ENCODE data around the gene CBY2. TPM values are rescaled to one million over a fixed set of nuclear protein-coding genes. Genes with fewer than 3 reads are reported as not detected.

Gene CBY2
- total and polyA plus RNA-seq, 2 of the 4 experiments (the other 2 are of a cell fraction), result not detected

GRCh38 chr13:45750566-45750965 is 48.4 kb downstream of the CBY2 start:
- Histone ChIP-seq H3K23ac (ENCODE audit: low read depth, low read length) (no peak overlapping the region), H4K20me1 (ENCODE audit: insufficient read depth, low read length) (no peaks in the 10 kb centered on the region), H2BK5ac (ENCODE audit: low read depth, low read length, poor library complexity, severe bottlenecking) (no peak overlapping the region), H4K91ac (ENCODE audit: insufficient read depth, low read depth, low read length) (no peak overlapping the region), H3K9me1 (ENCODE audit: insufficient read depth, low read length) (no peaks in the 10 kb centered on the region), H3K4me3 (ENCODE audit: insufficient read depth, low read depth, low read length) (no peak overlapping the region), H3K56ac (ENCODE audit: extremely low read depth, insufficient read depth, low read length) (no peak overlapping the region), H2AK5ac (ENCODE audit: low read depth, low read length) (no peak overlapping the region), H3K4me2 (ENCODE audit: low read depth, low read length) (no peak overlapping the region), H2AK9ac (replicated peaks; ENCODE audit: low read depth, low read length, poor library complexity) (no peak overlapping the region), H3K79me1 (ENCODE audit: low read depth in 1 of 2, low read length in 2 of 2) (no peaks in the 10 kb centered on the region), H3K9ac (ENCODE audit: low read depth, low read length) (no peak overlapping the region), H2BK120ac (ENCODE audit: low read depth, low read length) (no peak overlapping the region), H3K4ac (ENCODE audit: low read depth, low read length) (no peak overlapping the region), H3K4me1 (ENCODE audit: control insufficient read depth, insufficient read depth, low read length) (no peaks in the 10 kb centered on the region), H3K27me3 (ENCODE audit: control insufficient read depth, insufficient read depth, low read length) (peaks cover 8% of the 10 kb centered on the region), H2BK15ac (ENCODE audit: low read depth, low read length) (no peak overlapping the region), H2AFZ (replicated peaks; ENCODE audit: low read length, poor library complexity) (no peak overlapping the region), H3K9me3 (ENCODE audit: control insufficient read depth, insufficient read depth, low read length) (no peaks in the 10 kb centered on the region), H3K14ac (replicated peaks; ENCODE audit: low read depth, low read length) (no peak overlapping the region), H3K18ac (ENCODE audit: low read depth, low read length) (no peak overlapping the region), H4K8ac (ENCODE audit: low read depth in 2 of 2, low read length in 2 of 2) (no peak overlapping the region), H3K27ac (ENCODE audit: insufficient read depth, low read length) (no peak overlapping the region), H3K36me3 (ENCODE audit: control insufficient read depth, insufficient read depth, low read length) (no peaks in the 10 kb centered on the region), H2BK20ac (ENCODE audit: low read depth, low read length) (no peak overlapping the region), H4K5ac (ENCODE audit: low read depth, low read length) (no peak overlapping the region)
- CTCF ChIA-PET, result interaction anchor here (0.6 kb wide), 1 partner anchor 128 kb away, joined by 3 read pairs; no protein-coding TSS in a partner anchor
- ATAC-seq (ENCODE audit: low read depth), result no peak
- intact Hi-C loops (cut with micrococcal nuclease), result no loop called here
- BruUV-seq (replicated peaks), result no TSS peak
- no peak for DNase-seq
- no peak for TF ChIP-seq RFX5 (IDR thresholded peaks at IDR 0.05; ENCODE audit: low read depth, low read length)
- TF ChIP-seq RCOR1 (IDR thresholded peaks at IDR 0.05; ENCODE audit: insufficient replicate concordance, low read length), result no peak
- TF ChIP-seq FOS (IDR thresholded peaks at IDR 0.05; ENCODE audit: low read depth, low read length), result no peak
- no peak for TF ChIP-seq CTCF (conservative IDR thresholded peaks at IDR 0.05; ENCODE audit: low read depth, low read length)
- no peak for TF ChIP-seq SMC3 (IDR thresholded peaks at IDR 0.05; ENCODE audit: low read depth, low read length)
- TF ChIP-seq POLR2A (IDR thresholded peaks at IDR 0.05; ENCODE audit: low read depth, low read length), result no peak
- no peak for TF ChIP-seq BHLHE40 (IDR thresholded peaks at IDR 0.05; ENCODE audit: low read depth, low read length)
- TF ChIP-seq RAD21 (IDR thresholded peaks at IDR 0.05; ENCODE audit: low read length), result no peak
- TF ChIP-seq, protein P1, sequence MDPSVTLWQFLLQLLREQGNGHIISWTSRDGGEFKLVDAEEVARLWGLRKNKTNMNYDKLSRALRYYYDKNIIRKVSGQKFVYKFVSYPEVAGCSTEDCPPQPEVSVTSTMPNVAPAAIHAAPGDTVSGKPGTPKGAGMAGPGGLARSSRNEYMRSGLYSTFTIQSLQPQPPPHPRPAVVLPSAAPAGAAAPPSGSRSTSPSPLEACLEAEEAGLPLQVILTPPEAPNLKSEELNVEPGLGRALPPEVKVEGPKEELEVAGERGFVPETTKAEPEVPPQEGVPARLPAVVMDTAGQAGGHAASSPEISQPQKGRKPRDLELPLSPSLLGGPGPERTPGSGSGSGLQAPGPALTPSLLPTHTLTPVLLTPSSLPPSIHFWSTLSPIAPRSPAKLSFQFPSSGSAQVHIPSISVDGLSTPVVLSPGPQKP (IDR thresholded peaks at IDR 0.05; ENCODE audit: borderline replicate concordance, low read depth, low read length), result no peak
- no peak for TF ChIP-seq MAZ (IDR thresholded peaks at IDR 0.05; ENCODE audit: borderline replicate concordance, low read depth, low read length)
- TF ChIP-seq NFE2L2 (IDR thresholded peaks at IDR 0.05; ENCODE audit: low read depth, low read length), result no peak
- TF ChIP-seq MXI1 (IDR thresholded peaks at IDR 0.05; ENCODE audit: borderline replicate concordance, low read depth, low read length), result no peak
- no peak for TF ChIP-seq CHD1 (IDR thresholded peaks at IDR 0.05; ENCODE audit: low read depth, low read length)
- no peak for TF ChIP-seq MAFK (IDR thresholded peaks at IDR 0.05; ENCODE audit: low read depth, low read length)
- in situ Hi-C loops (cut with MboI; ENCODE audit: low sequenced_read_pairs), result no loop called here
- WGBS, 2 experiments (ENCODE audit: extremely low coverage in 2 of 2, insufficient read length in 1 of 2), result no CpG with 5 or more reads among the region's 3 CpGs
- POLR2A ChIA-PET (ENCODE audit: unreplicated experiment), result no interaction called here
- dilution Hi-C loops (cut with HindIII; ENCODE audit: low sequenced_read_pairs, unreplicated experiment), result no loop called here

All from IMR-90 (cell line).